EH (cell line): Measurements from ENCODE around the gene GGT6.

ENCODE experiments used
- DNase-seq: peaks from one replicate; pipeline ENCODE4 v3.0.0-alpha.2; 2015; ENCODE audit warnings: low read depth

Gene GGT6

DNA sequence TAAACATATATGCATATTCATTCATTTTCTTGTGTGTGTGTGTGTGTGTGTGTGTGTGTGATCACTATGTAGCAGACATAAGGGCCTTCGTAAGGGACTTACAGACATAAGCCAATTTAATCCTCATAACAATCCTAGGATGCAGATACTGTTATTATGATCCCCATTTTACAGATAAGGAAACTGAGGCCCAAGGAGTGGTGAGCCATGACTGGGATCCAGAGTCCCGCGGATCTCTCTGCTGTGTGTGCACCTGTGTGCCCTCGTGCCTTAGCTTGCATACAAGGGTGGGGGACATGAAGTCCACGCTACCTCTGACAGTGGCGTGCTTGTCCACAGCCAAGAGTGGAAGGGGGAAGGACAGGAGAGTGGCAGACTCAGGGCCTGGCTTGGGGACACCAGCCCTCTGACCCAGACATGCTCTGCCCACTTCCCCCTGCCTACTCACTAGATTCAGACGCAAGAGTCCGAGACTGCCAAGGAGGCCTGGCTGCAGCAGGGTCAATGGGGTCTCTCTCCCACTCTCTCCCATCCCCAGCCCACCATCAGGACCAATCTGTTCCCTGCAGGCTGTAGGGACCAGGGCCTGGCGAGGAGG lies 14.2 kb upstream of the GGT6 start:
- no peak for DNase-seq

DNA sequence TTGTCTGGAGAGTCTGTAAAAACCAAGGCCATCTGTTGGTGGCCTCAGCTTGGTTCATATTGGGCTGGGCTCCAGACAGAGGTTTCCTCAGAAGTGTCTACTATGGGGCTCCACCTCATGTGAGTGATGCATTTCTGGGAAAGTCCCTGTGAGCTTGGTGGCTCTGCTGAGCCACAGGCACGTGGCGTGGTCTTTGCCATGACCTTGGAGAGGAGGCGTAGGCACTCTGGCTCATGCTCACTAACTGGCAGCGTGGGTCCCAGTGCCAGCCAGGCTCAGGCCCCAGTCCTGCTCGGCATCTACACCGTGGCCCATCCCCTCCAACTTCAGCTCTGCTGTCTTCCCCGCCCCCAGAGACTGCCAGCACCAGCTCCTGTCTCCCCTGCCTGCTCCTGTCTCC lies 13.3 kb upstream of the GGT6 start:
- DNase-seq = no peak

DNA sequence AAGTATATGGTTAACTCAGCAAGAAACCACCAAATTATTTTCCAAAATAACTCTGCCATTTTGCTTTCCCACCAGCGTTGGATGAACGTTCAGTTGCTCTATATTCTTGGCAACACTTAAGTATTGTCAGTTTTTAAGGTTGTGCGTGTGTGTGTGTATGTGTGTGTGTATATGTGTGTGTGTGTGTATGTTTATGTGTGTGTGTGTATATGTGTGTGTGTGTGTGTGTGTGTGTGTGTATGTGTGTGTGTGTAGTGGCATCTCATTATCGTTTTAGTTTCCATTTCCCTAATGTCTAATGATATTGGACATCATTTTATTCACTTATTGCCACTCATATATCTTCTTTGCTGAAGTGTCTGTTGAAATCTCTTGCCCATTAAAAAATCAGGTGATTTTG lies 12.7 kb upstream of the GGT6 start:
- no peak for DNase-seq

DNA sequence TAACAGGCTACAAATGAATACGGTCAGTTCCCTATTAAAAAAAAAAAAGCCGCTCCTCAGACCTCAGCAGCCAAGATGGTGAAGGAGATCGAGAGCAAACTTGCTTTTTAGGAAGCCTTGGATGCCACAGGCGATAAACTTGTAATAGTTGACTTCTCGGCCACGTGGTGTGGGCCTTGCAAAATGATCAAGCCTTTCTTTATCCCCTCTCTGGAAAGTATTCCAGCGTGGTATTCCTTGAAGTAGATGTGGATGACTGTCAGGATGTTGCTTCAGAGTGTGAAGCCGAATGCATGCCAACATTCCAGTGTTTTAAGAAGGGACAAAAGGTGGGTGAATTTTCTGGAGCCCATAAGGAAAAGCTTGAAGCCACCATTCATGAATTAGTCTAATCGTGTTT lies 11.8 kb upstream of the GGT6 start:
- DNase-seq = no peak

DNA sequence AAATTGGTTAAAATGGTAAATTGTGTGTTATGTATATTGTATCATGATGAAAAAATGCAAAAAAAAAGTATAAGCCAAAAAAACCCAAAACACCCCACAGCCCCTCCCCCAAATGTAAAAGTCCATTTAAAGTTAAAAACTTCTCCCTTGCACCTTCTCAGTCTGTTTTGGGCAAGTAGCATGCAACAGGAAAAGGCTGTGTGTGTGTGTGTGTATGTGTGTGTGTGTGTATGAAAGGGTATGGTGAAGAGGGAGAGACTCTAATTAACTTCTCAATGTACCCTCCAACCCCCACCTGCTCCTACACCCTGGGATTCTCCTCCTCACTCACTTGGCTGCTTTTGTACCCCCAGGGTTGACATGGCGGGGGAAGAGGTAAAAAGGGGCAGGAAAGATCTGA lies 9.2 kb upstream of the GGT6 start:
- DNase-seq = no peak

DNA sequence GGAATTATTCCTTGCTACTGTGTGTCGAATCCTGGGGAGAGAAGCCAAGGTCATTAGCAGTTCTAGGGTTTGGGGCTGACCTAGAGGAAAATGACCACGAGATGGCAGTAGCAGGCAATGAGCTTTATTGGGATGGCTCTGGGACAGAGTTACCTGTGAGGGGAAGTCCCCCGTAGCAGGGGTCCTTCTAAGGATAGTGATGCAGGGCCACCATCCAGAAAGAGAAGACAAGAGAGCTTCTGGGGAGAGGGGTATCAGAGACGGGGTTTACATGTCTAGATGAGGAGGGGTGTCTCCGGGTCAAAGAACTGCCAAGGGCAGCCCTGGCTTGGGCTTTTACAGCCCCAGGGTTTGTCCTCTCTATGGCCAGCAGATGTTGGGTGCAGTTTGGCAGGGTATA lies 6.4 kb upstream of the GGT6 start:
- peak; percentile 57 for DNase-seq

DNA sequence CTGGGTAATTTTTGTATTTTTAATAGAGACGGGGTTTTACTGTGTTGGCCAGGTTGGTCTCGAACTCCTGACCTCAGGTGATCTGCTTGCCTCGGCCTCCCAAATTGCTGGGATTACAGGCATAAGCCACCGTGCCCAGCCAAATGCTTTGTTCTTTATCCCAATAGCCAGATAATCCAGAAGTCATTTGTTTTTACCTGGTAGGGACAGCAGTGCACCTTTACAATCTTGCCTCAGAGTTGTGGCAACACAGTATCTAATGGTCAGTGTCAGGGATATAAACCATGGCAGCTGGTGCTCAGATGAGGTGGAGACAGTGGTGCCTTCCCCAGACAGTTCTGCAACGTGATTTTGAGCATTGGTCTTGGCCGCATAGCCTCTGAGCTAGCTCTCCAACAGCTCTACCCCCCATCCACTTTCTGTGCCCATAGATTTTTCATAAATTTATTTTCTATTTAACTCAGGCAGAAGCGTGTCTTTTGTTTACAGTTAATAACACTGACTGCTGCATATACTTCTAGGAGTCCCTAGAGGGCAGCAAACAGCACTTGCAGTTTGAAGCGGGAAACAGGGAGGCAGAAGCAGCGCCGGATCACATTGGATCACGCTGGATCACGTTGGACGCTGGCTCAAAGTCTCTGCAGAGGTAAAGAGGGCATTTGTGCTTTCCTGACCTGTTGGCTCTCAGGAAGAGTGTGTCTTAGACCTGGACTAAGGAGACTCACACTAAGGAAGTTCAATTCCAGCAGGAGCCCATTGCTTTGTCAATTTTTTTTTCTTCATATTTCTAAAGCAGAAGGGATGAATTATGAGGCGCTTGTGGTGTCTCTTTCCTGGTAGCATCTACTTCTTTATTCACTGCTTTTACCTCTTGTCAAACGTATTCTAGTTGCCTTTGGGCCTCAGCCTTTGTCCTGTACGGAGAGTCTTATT lies 5.1 kb upstream of the GGT6 start:
- DNase-seq = peak; percentile 76

DNA sequence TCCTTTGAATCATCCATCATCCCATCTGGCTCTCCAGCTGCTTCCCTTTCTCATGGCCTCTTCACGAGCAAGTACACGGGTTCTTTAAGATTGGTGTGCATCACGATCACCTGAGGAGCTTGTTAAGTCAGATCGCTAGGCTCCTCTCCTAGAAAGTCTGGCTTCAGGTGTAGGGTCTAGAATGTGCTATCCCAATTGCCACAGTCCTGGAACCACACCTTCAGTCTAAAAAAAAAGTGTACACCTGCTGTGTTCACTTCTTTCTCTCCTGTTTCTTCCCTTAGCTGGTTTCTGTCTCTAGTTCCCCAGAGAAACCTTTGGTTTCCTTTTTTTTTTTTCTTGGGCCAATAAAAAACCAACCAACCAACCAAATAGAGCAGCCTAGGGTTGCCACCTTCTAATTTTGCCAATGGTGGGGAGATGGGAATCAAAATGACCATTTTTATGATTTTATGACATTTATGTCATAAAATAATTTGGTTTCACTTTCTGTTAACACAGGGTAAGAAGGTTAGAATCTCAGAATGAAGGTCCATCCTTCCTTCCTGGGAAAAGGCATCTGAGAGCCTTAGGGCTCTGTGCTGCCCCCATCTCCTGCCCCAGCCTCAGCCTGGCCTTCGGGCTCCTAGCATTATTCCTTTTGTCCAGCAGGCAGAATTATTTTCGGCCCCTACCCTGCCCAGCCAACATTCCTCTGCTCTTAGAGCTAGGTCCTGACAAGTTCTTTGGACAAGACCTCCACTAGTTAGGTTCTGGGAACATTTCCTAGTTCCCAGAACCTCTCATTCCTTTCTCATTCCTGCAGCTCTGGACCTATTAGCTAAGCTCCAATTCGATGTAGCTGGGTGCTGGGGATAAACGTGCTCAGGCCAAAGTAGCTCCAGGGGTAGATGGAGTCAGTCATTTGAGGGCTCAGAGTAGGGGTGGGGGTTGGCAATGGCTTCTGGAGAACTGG lies 1.9 kb upstream of the GGT6 start:
- peak; percentile 52 for DNase-seq

DNA sequence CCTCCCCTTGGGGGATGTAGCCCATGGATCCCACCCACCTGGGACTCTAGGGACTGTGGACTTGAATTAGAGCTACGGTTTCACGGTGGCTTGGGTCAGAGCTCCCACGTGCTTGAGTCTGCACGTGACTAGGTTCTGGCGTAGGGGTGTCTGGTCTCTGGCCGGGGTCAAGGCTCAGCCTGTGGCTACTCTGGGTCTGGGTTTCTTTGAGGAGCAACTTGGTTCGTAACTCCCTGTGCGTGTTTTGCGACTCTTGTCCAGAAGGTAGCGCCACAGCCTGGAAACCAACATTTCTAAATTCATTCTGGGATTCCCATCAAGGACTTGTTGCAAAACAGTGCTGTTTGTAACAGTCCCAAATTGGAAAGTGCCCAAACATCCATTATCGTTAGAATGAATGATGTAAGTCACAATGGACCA lies 470 bp upstream of the GGT6 start:
- no peak for DNase-seq

DNA sequence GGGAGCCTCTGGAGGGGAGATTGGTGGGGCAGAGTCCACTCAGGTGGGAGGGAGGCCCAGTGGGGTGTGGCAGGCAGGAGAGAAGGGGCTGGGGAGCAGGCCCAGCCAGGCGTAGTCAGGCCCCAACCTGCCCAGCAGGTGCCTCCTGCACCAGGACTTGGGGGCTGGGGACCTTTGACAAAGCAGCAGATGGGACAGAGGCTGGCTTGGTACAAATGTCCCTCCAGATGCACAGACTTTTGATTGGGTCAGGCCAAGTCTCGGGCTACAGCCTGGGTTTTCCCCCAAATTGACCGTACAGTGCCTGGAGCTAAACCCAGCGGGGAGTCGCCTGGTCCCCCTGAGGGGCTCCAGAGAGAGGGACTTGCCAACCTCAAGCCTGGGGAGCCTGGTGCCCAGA lies 411 bp downstream of the GGT6 start:
- DNase-seq = no peak

DNA sequence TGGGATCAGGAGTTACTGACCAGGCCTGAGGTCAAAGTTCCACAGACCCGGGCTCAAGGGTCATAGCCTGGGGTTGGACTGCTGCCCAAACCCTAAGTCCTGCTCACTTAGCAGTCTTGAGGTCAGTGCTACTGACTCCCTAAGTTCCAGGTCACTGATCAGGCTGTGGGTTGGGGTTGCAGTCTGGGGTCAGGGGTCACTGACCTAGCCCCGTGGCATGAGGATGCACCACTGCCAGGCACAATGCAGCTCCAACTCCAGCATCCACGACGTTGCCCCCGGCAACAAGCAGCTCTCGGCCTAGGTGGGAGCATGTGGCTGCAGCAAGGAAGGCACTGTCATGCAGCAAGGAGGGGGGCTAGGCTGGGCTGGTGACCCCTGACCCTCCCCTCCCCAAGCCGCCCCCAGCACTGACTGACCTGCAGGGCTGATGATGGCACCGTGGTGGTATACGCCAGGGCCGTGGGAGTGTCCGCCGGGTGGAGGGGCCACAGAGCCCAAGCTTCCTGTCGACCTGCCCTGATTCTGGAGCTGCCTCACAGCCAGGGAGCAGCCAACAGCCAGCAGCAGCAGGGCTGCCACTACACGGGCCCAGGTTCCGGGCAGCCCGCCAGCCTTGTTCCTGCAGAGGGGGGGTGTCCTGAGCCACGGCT lies 1.1 kb downstream of the GGT6 start:
- DNase-seq = no peak

DNA sequence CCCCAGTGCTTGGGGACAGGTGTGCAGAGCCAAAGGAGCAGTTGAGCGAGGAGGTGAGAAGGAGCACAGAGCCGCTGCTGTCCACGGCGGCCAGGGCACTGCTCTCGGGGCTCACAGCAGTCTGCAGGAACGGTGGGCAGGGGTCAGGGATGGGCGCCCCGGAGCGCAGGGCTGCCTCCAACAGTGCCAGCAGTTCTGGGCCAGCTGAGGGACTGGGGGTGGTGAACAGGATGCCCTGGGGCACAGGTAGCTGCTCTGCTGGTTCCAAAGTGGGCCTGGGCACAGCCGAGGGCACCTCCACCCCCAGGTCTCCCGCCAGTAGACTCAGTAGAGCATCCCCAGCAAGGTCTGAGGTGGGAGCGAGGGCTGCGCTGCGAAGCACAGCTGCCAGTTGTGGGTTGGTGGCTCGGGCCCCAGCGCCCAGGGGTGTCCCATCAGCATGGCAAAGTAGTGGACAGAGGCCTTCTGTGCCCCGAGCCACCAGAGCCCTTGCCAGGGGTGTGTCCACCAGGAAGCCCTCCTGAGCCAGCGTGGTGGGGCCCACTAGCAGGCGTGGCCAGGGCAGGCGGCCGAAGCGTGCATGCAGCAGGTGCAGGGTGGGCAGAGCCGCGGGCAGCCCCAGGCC lies 1.9 kb downstream of the GGT6 start:
- no peak for DNase-seq

DNA sequence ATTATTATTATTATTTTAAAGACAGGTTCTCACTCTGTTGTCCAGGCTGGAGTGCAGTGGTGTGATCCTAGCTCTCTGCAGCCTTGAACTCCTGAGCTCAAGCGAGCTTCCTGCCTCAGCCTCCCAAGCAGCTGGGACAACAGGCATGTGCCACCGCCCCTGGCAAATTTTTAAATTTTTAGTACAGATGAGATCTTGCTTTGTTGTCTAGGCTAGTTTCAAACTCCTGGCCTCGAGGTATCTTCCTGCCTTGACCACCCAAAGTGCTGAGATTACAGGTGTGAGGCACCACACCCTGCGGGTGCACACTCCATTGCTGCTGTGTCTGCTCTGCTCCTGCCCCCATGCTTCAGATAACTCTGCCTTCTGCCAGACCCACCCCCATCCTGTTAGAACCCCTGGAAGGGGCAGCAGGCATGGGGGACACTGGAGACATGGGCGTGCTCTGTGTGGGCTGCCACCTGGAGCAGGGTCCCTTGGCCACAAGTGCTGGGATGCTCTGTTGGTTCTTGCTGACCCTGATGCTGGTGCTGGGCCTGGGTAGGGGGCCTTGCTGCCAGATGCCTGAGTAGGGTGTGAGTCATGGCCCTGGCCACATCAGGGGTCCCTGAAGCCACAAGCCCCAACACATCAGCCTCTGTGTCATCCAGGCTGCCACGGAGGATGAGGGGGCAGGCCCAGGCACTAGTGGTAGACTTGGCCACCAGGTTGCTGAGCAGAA lies 2.6 kb downstream of the GGT6 start:
- no peak for DNase-seq

DNA sequence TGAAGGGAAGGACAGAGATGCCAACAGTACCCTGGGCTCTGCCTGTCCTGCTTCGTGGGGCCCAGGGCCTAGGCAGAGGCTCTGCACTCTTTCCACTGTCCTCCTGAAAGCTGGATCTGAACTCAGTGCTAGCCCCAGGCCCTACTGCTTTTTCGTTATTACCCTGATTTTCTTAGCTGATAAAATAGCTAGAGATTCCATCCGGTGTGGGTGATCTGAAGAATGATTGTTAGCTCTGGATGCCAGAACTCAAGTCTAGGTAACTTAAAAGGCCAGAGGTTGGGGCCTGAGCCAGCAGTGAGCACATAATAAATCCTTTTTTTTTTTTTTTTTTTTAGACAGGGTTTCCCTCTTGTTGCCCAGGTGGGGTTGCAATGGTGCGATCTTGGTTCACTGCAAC lies 3.4 kb downstream of the GGT6 start:
- DNase-seq = no peak

DNA sequence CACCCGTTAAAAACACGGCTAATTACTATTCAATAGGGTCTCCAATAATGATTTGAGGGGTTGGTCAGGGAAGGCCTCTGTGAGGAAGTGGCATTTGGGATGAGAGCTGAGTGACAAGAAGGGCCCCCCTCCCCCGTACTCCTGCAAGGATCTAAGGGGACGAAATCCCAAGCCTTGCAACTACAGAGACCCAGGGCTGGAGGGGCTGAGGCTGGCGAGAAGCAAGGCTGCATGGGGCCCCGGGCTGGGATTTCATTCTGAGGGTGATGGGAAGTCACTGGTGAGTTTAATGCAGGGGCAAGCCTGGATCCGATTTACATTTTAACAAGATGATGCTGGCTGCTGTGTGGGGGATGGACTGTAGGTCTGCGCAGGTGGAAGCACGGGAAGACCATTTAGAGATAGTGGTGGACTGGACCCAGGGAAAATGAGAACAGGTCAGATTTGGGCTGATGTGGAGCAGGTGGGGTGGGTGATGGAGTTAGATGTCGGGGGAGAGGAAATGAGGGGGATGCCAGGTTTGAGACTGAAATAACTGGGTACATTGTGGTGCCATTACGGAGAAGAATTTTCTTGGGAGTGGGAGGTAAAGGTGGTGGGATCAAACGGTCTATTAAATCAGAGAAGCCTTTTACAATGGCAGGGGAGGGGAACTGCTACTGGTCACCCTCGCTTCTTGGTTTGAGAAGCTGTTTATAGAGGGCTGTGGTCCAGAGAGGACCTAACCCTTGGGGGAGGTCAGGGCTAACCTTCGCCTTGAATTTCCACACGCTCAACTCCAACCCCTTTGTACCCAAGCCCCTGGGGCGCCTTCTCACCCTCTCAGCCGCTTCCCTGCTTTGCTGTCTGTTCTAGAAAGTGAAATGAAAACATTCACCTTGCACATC lies 4.3 kb downstream of the GGT6 start:
- DNase-seq = no peak

DNA sequence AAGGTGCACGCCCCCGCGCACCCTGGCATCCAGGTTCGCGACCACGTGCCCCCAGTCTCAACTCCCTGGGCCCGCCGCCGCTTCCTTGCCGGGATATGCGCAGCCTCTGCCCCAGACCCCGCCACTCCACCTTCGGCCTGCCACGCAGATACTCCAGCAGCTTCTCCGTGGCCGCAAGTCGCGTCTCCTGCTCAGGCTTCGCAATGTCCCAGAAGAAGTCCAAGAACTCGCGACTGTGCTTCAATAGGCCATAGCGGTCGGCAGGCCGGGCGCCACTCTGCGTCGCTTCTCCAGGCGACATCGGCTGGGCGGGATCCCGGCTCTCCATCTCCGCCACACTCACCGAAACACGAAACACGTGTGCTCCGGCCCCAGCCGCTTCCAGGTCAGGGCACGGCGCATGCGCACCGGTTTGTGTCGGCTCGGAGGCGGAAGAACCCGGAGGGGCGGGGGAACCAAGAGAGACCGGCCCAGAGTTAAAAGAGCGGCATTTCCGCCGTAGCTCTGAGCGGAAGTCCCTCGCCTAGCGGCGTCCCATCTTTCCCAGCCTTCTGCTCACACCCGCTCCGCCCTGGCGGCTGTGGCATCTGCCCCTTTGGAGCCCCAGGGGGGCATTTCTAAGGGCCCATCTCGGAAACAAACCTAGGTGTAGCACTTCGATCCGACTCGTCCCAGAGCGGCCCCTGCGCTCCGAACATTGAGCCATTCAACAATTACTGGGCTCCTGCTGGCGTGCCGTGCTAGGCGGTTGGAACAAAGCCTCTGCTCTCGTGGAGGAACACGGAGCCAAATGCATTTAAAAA lies 5.2 kb downstream of the GGT6 start, which contains the start of gene MYBBP1A:
Gene MYBBP1A, minus strand, starts transcription at position 388 of the 803 bp plus-strand sequence. Its CDS starts 60 bp downstream, at position 328.
- DNase-seq = peak; percentile 97

DNA sequence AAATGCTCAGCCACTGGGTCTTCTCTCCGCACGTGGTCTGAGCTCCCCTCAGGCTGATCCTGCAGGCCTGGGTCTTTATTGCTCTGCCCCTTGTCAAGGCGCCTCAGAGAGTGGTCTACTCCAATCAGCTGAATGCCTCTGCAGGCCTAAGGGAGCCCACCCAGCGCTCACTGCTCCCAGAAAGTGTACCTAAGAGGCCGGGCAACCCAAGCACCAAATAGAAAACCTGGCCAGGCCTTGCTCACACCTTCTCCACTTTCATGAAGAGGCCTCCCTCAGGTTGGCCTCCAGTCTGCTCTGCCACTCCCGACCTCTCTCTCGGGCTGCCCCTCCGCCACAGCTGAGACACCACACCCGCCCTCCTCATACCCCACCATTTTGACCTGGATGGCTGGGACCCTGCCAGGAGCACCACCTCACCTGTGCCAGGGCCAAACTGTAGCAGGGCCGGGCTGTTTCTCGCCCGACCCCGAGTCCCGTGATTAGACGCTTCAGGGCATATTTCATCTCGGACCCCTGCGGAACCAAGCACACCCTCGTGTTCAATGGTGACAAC lies 5.9 kb downstream of the GGT6 start:
- no peak for DNase-seq

DNA sequence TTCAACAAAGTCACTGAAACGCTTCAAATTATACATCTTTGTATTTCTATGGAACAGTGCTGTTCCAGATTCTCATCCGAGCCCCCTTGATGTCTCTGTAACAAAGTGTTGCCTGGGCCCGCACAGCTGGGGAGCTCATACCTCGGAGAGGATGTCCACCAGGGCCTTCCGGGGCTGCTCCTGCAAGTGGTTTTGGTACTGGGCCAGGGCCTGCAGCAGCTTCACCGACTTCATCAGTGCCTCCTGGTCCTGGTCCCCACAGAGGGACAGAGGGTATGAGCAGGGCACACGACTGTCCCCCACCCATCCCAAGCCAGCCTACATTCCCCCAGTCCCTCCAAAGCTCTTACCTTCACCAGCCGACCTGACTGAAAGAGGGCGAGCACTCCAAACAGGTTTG lies 6.7 kb downstream of the GGT6 start:
- DNase-seq = no peak
